ENCODE measurements around the gene IFT43.

Gene IFT43

DNA sequence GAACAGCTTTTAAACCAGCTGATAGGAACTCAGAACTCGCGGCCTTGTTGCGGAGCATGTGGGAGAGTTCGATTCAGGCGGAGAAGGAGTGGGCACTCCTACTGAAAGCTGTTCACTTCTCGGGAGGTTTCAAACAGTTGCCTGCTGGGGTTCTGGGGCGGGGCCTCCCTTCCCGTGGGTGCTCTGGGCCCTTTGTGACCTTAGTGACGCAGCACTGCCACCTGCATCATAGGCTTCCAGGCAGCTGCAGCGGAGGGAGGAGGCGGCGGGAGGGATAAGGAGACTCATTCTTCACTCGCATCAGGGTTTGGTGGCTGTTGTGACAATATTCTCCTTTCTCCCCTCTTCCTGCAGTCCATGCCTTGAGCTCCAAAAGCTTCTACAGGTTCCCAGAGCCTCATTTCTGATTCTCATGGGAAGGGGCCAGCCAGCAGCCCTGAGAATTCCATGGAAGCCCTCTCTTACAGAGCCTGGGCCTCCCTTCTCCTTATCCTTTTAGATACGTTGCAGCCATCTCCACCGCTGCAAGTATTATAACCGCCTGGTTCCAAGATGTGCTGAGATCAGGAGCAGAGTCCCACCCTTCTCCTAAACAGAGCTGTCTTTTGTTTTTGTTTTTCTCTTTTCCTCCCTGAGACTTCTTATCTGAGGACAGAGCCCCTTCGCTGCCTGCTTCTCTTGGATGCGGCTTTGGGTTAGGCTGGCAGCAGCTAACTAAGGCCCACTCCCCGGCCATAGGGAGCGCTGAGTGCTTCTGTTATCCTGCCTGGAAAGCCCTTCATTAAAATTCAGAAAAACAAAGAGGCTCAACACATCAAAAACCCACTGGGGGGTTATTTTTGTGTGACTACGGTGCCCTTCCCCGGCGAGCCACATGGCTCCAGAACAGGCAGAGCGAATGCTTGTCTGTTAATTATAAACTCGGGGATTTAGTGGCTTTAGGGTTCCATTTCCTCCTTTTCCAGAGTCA, 98.5 kb downstream of the IFT43 start:
- peaks cover 17% of the 10 kb centered on the region for H3K36me3 Mint-ChIP-seq (ENCODE audit: low read depth)

DNA sequence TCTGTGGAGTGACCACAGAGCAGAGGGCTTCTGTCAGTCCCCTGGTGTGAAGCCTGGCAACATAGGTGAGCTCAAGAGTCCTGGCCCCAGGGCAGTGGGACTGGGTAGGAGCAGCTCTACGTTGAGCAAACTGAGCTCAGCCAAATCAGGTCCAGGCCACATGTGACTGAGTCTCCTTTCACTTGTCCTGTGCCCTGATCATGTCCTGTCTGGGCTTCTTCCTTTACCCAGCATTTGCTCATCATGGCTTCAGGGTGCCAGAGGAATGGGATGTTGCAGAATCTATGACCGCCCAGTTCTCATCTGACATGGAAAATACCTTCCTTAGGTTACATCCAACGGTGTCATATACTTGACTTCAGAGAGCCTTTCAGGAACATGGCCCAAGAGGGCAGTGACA, 99.8 kb downstream of the IFT43 start:
- Mint-ChIP-seq H3K27me3 (ENCODE audit: low read depth, poor library complexity) (no peaks in the 10 kb centered on the region), H3K4me3 (no peak overlapping the region), H3K4me1 (peaks cover 43% of the 10 kb centered on the region), H3K36me3 (ENCODE audit: low read depth) (peaks cover 17% of the 10 kb centered on the region), H3K9me3 (no peaks in the 10 kb centered on the region), H3K27ac (no peak overlapping the region)
- no peak for DNase-seq
- TF ChIP-seq, protein P1, sequence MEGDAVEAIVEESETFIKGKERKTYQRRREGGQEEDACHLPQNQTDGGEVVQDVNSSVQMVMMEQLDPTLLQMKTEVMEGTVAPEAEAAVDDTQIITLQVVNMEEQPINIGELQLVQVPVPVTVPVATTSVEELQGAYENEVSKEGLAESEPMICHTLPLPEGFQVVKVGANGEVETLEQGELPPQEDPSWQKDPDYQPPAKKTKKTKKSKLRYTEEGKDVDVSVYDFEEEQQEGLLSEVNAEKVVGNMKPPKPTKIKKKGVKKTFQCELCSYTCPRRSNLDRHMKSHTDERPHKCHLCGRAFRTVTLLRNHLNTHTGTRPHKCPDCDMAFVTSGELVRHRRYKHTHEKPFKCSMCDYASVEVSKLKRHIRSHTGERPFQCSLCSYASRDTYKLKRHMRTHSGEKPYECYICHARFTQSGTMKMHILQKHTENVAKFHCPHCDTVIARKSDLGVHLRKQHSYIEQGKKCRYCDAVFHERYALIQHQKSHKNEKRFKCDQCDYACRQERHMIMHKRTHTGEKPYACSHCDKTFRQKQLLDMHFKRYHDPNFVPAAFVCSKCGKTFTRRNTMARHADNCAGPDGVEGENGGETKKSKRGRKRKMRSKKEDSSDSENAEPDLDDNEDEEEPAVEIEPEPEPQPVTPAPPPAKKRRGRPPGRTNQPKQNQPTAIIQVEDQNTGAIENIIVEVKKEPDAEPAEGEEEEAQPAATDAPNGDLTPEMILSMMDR (IDR thresholded peaks at IDR 0.05), result no peak

More for the DNA sequence above, 98.5 kb downstream of the IFT43 start:
- no peaks in the 10 kb centered on the region for H3K27me3 Mint-ChIP-seq (ENCODE audit: low read depth, poor library complexity)
- H3K4me1 Mint-ChIP-seq, result peaks cover 36% of the 10 kb centered on the region
- H3K27ac Mint-ChIP-seq, result peak overlapping the region; percentile 26
- DNase-seq, result no peak
- TF ChIP-seq, protein P1 (IDR thresholded peaks at IDR 0.05), result no peak
- no peak overlapping the region for H3K4me3 Mint-ChIP-seq
- H3K9me3 Mint-ChIP-seq, result no peaks in the 10 kb centered on the region

DNA sequence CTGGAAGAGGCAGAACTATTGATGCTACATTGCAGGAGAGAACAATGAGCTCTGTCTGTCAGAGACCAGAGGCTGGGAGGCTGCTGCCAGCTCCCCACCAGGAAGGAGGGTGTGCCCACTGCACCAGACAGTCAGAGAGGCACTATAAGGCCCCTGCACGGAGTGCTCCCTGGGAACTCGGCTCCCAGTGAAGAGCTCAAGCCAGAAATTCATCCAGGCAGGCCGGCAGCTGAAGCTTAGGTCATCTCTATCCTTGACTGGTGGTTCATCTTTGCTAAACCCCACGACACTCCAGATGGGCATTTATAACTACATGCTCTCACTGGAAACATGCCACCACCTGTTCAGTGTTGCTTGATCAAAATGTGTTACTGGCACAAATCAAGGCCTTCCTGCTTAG, 101.1 kb downstream of the IFT43 start:
- peak overlapping the region; percentile 85 for H3K27ac Mint-ChIP-seq
- no peak for DNase-seq
- no peaks in the 10 kb centered on the region for H3K27me3 Mint-ChIP-seq (ENCODE audit: low read depth, poor library complexity)

DNA sequence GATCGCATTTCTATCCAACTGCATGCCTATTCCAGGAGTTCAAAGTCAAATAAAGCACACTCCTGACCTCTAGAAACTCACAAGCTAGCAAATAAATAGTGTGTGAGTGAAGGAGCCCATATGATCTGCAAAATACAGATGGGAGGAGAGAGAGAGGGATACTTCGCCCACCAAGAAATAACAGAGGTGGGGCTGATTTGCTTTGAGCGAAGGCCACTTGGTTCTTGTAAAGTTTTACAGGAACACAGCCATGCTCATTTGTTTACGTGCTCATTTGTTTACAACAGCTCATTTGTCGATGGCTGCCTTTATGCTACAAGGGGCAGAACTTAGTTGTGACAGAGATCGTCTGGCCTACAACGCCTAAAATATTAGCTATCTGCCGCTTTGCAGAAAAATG, 102.8 kb downstream of the IFT43 start:
- peak overlapping the region; percentile 60 for H3K27ac Mint-ChIP-seq
- peaks cover 8% of the 10 kb centered on the region for H3K36me3 Mint-ChIP-seq (ENCODE audit: low read depth)
- TF ChIP-seq, protein P1 (IDR thresholded peaks at IDR 0.05), result no peak
- no peaks in the 10 kb centered on the region for H3K9me3 Mint-ChIP-seq
- no peak for DNase-seq
- peaks cover 4% of the 10 kb centered on the region for H3K27me3 Mint-ChIP-seq (ENCODE audit: low read depth, poor library complexity)
- peaks cover 55% of the 10 kb centered on the region for H3K4me1 Mint-ChIP-seq
- H3K4me3 Mint-ChIP-seq, result no peak overlapping the region

More for the DNA sequence above, 101.1 kb downstream of the IFT43 start:
- Mint-ChIP-seq H3K4me1 (peaks cover 54% of the 10 kb centered on the region), H3K36me3 (ENCODE audit: low read depth) (peaks cover 17% of the 10 kb centered on the region), H3K4me3 (no peak overlapping the region), H3K9me3 (no peaks in the 10 kb centered on the region)
- TF ChIP-seq, protein P1 (IDR thresholded peaks at IDR 0.05), result no peak

DNA sequence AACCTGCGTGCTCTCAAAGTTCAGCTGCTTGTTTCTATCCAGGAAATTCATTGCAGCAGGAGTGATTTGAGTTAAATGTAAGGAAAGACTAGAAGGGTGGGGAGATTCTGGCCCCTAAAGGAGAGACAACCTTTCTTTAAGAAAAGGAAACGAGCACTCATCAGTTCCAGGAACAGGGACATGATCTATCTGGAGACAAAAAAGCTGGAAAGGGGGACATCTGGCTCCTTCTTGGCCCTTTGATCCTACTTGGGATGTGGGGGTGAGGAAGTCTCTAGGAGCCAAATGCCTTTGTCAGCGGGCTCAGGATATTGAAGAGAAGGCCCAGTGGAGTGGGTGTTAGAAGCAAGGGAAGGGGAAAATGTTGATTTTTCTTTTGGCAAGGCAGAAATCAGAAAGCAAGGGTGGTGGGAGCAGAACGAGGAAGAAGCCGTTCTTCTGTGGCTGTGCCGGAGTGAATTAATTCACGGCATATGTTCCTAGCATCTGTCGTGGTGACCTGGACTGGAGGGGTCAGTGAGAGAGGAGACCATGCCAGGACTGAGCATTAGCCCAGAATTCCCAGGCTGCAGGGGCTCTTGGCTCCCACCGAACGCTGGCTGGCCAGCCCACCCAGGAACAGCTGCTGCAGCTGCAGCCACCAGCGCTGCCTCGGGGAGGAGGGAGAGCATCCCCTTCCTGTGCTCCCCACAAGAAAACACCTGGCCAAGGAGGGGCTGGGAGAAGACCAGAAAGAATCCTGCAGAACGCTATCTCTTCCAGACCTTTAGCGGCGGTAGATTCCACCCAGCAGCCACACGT, 103.4 kb downstream of the IFT43 start:
- no peak for DNase-seq
- Mint-ChIP-seq H3K27ac (peak overlapping the region; percentile 24), H3K9me3 (no peaks in the 10 kb centered on the region), H3K4me3 (no peak overlapping the region), H3K27me3 (ENCODE audit: low read depth, poor library complexity) (peaks cover 4% of the 10 kb centered on the region), H3K4me1 (peaks cover 50% of the 10 kb centered on the region), H3K36me3 (ENCODE audit: low read depth) (peaks cover 3% of the 10 kb centered on the region)
- TF ChIP-seq, protein P1 (IDR thresholded peaks at IDR 0.05), result no peak
